ENCODE measurements around the gene SP1. TPM values are rescaled to one million over a fixed set of nuclear protein-coding genes. Genes with fewer than 3 reads are reported as not detected.
"Not testable (repeated sequence)": the region's sequence is repeated elsewhere in the genome, so short reads cannot be mapped to it uniquely, and the experiment has no call there.

The SP1 gene
- total and polyA plus RNA-seq, 2 donors (not counting 1 experiment from before 2014, with no cell fraction given): 26.0 to 129 TPM

DNA sequence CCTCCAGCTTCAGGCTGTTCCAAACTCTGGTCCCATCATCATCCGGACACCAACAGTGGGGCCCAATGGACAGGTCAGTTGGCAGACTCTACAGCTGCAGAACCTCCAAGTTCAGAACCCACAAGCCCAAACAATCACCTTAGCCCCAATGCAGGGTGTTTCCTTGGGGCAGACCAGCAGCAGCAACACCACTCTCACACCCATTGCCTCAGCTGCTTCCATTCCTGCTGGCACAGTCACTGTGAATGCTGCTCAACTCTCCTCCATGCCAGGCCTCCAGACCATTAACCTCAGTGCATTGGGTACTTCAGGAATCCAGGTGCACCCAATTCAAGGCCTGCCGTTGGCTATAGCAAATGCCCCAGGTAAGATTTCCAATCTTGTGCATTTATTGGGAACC, 3.3 kb downstream of the SP1 start:
- Mint-ChIP-seq H3K27ac (peak overlapping the region; percentile 41), H3K27me3 (no peaks in the 10 kb centered on the region), H3K4me3 (peak overlapping the region; percentile 88), H3K9me3 (ENCODE audit: insufficient read depth) (no peaks in the 10 kb centered on the region), H3K4me1 (peaks cover 55% of the 10 kb centered on the region)
- intact Hi-C loops (cut with micrococcal nuclease): no loop called here
- no peak overlapping the region for H3K27ac ChIP-seq (ENCODE audit: low read length in 2 of 2)
- peaks cover 74% of the 10 kb centered on the region for H3K79me2 ChIP-seq (ENCODE audit: control insufficient read depth, insufficient read depth, low read length)
- peaks cover 15 to 36% of the 10 kb centered on the region in 2 experiments for H3K36me3 ChIP-seq (replicated peaks in 1 of 2; ENCODE audit: control extremely low read depth in 1 of 2, control insufficient read depth in 1 of 2, extremely low read depth in 1 of 2, insufficient read depth in 2 of 2, low read length in 1 of 2)
- H3K4me1 ChIP-seq (ENCODE audit: control insufficient read depth in 2 of 2, insufficient read depth in 2 of 2, low read length in 2 of 2): peaks cover 56 to 59% of the 10 kb centered on the region in 2 donors
- H3K4me3 ChIP-seq (ENCODE audit: control extremely low read depth in 1 of 5, extremely low read depth in 1 of 5, insufficient read depth in 1 of 5, low read depth in 2 of 5, low read length in 4 of 5): no peak overlapping the region
- H3K27me3 ChIP-seq (replicated peaks in 1 of 4; ENCODE audit: control extremely low read depth in 1 of 4, control insufficient read depth in 3 of 4, insufficient read depth in 4 of 4, low read length in 3 of 4): no peaks in the 10 kb centered on the region
- CTCF ChIA-PET: interaction anchor here (1.2 to 7.9 kb wide), 8 partner anchors 9 to 125 kb away, joined by 3 to 132 read pairs (median 4); no protein-coding TSS in a partner anchor
- POLR2A ChIA-PET: interaction anchor here (0.6 kb wide), 1 partner anchor 304 kb away, joined by 3 read pairs; the partner anchor contains the start of gene SPRYD3
- H4K20me1 ChIP-seq (ENCODE audit: control insufficient read depth, insufficient read depth, low read length, poor library complexity, severe bottlenecking): peaks cover 65% of the 10 kb centered on the region
- H3K4me2 ChIP-seq (replicated peaks; ENCODE audit: low read depth, low read length, poor library complexity, severe bottlenecking): peak overlapping the region; percentile 79
- 94% methylated on average over 2 of the region's 2 CpGs for WGBS (ENCODE audit: insufficient coverage)
- peak overlapping the region; percentile 14 for H3K9ac ChIP-seq (ENCODE audit: low read length)
- ATAC-seq (ENCODE audit: low read depth) (no peak), DNase-seq (no peak)
- TF ChIP-seq EZH2 (IDR thresholded peaks at IDR 0.05; ENCODE audit: borderline replicate concordance, insufficient read depth, low read depth, low read length, poor library complexity, severe bottlenecking): no peak
- TF ChIP-seq, protein P1, sequence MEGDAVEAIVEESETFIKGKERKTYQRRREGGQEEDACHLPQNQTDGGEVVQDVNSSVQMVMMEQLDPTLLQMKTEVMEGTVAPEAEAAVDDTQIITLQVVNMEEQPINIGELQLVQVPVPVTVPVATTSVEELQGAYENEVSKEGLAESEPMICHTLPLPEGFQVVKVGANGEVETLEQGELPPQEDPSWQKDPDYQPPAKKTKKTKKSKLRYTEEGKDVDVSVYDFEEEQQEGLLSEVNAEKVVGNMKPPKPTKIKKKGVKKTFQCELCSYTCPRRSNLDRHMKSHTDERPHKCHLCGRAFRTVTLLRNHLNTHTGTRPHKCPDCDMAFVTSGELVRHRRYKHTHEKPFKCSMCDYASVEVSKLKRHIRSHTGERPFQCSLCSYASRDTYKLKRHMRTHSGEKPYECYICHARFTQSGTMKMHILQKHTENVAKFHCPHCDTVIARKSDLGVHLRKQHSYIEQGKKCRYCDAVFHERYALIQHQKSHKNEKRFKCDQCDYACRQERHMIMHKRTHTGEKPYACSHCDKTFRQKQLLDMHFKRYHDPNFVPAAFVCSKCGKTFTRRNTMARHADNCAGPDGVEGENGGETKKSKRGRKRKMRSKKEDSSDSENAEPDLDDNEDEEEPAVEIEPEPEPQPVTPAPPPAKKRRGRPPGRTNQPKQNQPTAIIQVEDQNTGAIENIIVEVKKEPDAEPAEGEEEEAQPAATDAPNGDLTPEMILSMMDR (IDR thresholded peaks at IDR 0.05): no peak
- H3K9me3 ChIP-seq (ENCODE audit: control extremely low read depth in 1 of 3, control insufficient read depth in 2 of 3, insufficient read depth in 1 of 3, low read length in 2 of 3): no peaks in the 10 kb centered on the region
- no peak overlapping the region for H2AFZ ChIP-seq (ENCODE audit: insufficient read depth, low read depth, low read length, poor library complexity, severe bottlenecking)

DNA sequence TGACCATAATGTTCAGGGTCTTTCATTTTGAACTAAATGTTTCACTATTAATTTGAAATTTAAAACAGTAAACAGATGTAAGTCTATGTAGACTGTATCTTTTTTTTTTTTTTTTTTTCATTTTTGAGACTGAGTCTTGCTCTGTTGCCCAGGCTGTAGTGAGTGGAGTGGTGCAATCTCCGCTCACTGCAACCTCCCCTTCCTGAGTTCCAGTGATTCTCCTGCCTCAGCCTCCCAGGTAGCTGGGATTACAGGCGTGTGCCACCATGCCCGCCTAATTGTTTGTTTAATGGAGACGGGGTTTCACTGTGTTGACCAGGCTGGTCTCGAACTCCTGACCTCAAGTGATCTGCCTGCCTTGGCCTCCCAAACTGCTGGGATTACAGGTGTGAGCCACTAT, 6.4 kb downstream of the SP1 start:
- H3K9me3 Mint-ChIP-seq (ENCODE audit: insufficient read depth); H3K9ac ChIP-seq (ENCODE audit: low read length); DNase-seq; ATAC-seq (ENCODE audit: low read depth); H2AFZ ChIP-seq (ENCODE audit: insufficient read depth, low read depth, low read length, poor library complexity, severe bottlenecking); H3K27ac Mint-ChIP-seq; H3K9me3 ChIP-seq (ENCODE audit: control extremely low read depth in 1 of 3, control insufficient read depth in 2 of 3, insufficient read depth in 1 of 3, low read length in 2 of 3); intact Hi-C loops (cut with micrococcal nuclease); H3K4me3 ChIP-seq (ENCODE audit: control extremely low read depth in 1 of 5, extremely low read depth in 1 of 5, insufficient read depth in 1 of 5, low read depth in 2 of 5, low read length in 4 of 5); H3K27me3 ChIP-seq (replicated peaks in 1 of 4; ENCODE audit: control extremely low read depth in 1 of 4, control insufficient read depth in 3 of 4, insufficient read depth in 4 of 4, low read length in 3 of 4); H3K27me3 Mint-ChIP-seq: not testable (repeated sequence)
- H4K20me1 ChIP-seq (ENCODE audit: control insufficient read depth, insufficient read depth, low read length, poor library complexity, severe bottlenecking): peaks cover 82% of the 10 kb centered on the region
- H3K4me2 ChIP-seq (replicated peaks; ENCODE audit: low read depth, low read length, poor library complexity, severe bottlenecking): peak overlapping the region; percentile 53
- peaks cover 97% of the 10 kb centered on the region for H3K79me2 ChIP-seq (ENCODE audit: control insufficient read depth, insufficient read depth, low read length)
- peaks cover 15 to 57% of the 10 kb centered on the region in 2 experiments for H3K36me3 ChIP-seq (replicated peaks in 1 of 2; ENCODE audit: control extremely low read depth in 1 of 2, control insufficient read depth in 1 of 2, extremely low read depth in 1 of 2, insufficient read depth in 2 of 2, low read length in 1 of 2)
- Mint-ChIP-seq H3K4me3 (peak overlapping the region; percentile 73), H3K4me1 (peaks cover 69% of the 10 kb centered on the region)
- 98% methylated on average over 4 of the region's 5 CpGs for WGBS (ENCODE audit: insufficient coverage)
- POLR2A ChIA-PET: interaction anchor here (0.7 kb wide), 2 partner anchors 9 to 28 kb away, joined by 5 to 6 read pairs; no protein-coding TSS in a partner anchor
- peak overlapping the region in 1 of 2 donors; percentile 54 for H3K27ac ChIP-seq (ENCODE audit: low read length in 2 of 2)
- H3K4me1 ChIP-seq (ENCODE audit: control insufficient read depth in 2 of 2, insufficient read depth in 2 of 2, low read length in 2 of 2): peaks cover 51 to 57% of the 10 kb centered on the region in 2 donors
- CTCF ChIA-PET: interaction anchor here (0.7 to 2.7 kb wide), 8 partner anchors 10 to 210 kb away, joined by 3 to 9 read pairs (median 4); partner anchors contain the start of gene AAAS
